WTC11 (cell line): ENCODE data around the gene COPS4.

ENCODE experiments used
- CDX4 ChIP-seq: fragments of 250-450 bp; sonication (Bioruptor Pico); IDR thresholded peaks from 2 replicates; pipeline ENCODE4 v1.9.0; 2021; ENCODE audit warnings: moderate library complexity, mild to moderate bottlenecking, inconsistent platforms, borderline replicate concordance
- CREB1 ChIP-seq: sonication (generic); formaldehyde crosslinking; IDR thresholded peaks from 2 replicates; pipeline ENCODE4 v1.8.0; 2023; ENCODE audit warnings: mild to moderate bottlenecking, missing genetic modification reagents
- CREM ChIP-seq: sonication (generic); formaldehyde crosslinking; IDR thresholded peaks from 2 replicates; pipeline ENCODE4 v1.8.1; 2022; ENCODE audit warnings: mild to moderate bottlenecking, missing genetic modification reagents, moderate library complexity
- EMX1 ChIP-seq: fragments of 250-450 bp; sonication (Bioruptor Pico); IDR thresholded peaks from 2 replicates; pipeline ENCODE4 v1.8.0; 2021; ENCODE audit warnings: mild to moderate bottlenecking
- FOXJ3 ChIP-seq: sonication (generic); formaldehyde crosslinking; IDR thresholded peaks from 2 replicates; pipeline ENCODE4 v1.9.0; 2021; ENCODE audit warnings: missing genetic modification reagents, mild to moderate bottlenecking, borderline replicate concordance
- JUN ChIP-seq: sonication (generic); formaldehyde crosslinking; IDR thresholded peaks from 2 replicates; pipeline ENCODE4 v1.8.0; 2023; ENCODE audit warnings: mild to moderate bottlenecking, missing genetic modification reagents
- MAX ChIP-seq: sonication (generic); formaldehyde crosslinking; IDR thresholded peaks from 2 replicates; pipeline ENCODE4 v1.8.0; 2022; ENCODE audit warnings: mild to moderate bottlenecking, missing genetic modification reagents
- PRDM15 ChIP-seq: sonication (generic); formaldehyde crosslinking; IDR thresholded peaks from 2 replicates; pipeline ENCODE4 v1.8.0; 2022; ENCODE audit warnings: missing genetic modification reagents
- RORB ChIP-seq: fragments of 250-450 bp; sonication (Bioruptor Pico); IDR thresholded peaks from 2 replicates; pipeline ENCODE4 v1.9.0; 2021; ENCODE audit warnings: mild to moderate bottlenecking
- TEAD4 ChIP-seq: sonication (generic); formaldehyde crosslinking; IDR thresholded peaks from 2 replicates; pipeline ENCODE4 v1.8.0; 2022; ENCODE audit warnings: mild to moderate bottlenecking, missing genetic modification reagents
- ZNF121 ChIP-seq: sonication (generic); formaldehyde crosslinking; IDR thresholded peaks from 2 replicates; pipeline ENCODE4 v1.8.0; 2023; ENCODE audit warnings: missing genetic modification reagents
- ZNF232 ChIP-seq: sonication (generic); formaldehyde crosslinking; IDR thresholded peaks from 2 replicates; pipeline ENCODE4 v1.8.0; 2022; ENCODE audit warnings: mild to moderate bottlenecking, missing genetic modification reagents
- TF ChIP-seq, protein P1 (sequence below): fragments of 200-600 bp; IDR thresholded peaks from 2 replicates; pipeline ENCODE4 v1.8.0; 2022; ENCODE audit warnings: antibody characterized with exemption
- TF ChIP-seq, protein P2 (sequence below): sonication (generic); formaldehyde crosslinking; IDR thresholded peaks from 2 replicates; pipeline ENCODE4 v1.8.1; 2023; ENCODE audit warnings: mild to moderate bottlenecking, missing genetic modification reagents, borderline replicate concordance

DNA sequence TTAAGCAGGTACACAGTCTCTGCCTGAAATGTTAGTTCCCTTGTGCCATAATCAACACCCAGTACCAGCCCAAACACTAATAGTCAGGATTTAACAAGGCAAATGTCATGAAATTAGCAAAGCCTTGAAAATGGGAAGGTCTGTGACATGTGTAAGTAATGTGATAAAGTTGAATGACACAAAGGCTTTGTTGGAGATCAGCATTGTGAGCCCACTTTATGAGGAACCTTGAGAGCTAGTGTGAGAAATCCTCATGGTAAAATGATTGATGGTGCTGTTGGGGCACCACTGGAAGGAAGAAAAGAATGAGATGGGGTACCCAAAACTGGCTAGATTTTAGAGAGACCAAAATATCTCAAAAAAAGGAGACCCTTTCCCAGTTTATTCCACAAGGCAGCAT is 21.1 kb upstream of the COPS4 start:
- TF ChIP-seq JUN (CRISPR knock-in tag): no peak
- no peak for TF ChIP-seq CREB1 (CRISPR knock-in tag)
- TF ChIP-seq EMX1 (CRISPR knock-in tag): no peak
- no peak for TF ChIP-seq FOXJ3
- TF ChIP-seq, protein P1, sequence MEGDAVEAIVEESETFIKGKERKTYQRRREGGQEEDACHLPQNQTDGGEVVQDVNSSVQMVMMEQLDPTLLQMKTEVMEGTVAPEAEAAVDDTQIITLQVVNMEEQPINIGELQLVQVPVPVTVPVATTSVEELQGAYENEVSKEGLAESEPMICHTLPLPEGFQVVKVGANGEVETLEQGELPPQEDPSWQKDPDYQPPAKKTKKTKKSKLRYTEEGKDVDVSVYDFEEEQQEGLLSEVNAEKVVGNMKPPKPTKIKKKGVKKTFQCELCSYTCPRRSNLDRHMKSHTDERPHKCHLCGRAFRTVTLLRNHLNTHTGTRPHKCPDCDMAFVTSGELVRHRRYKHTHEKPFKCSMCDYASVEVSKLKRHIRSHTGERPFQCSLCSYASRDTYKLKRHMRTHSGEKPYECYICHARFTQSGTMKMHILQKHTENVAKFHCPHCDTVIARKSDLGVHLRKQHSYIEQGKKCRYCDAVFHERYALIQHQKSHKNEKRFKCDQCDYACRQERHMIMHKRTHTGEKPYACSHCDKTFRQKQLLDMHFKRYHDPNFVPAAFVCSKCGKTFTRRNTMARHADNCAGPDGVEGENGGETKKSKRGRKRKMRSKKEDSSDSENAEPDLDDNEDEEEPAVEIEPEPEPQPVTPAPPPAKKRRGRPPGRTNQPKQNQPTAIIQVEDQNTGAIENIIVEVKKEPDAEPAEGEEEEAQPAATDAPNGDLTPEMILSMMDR: no peak
- no peak for TF ChIP-seq MAX (CRISPR knock-in tag)
- no peak for TF ChIP-seq TEAD4 (CRISPR knock-in tag)
- TF ChIP-seq PRDM15: no peak
- TF ChIP-seq CDX4 (CRISPR knock-in tag): no peak
- no peak for TF ChIP-seq ZNF232
- no peak for TF ChIP-seq RORB
- no peak for TF ChIP-seq ZNF121 (CRISPR knock-in tag)
- TF ChIP-seq, protein P2, sequence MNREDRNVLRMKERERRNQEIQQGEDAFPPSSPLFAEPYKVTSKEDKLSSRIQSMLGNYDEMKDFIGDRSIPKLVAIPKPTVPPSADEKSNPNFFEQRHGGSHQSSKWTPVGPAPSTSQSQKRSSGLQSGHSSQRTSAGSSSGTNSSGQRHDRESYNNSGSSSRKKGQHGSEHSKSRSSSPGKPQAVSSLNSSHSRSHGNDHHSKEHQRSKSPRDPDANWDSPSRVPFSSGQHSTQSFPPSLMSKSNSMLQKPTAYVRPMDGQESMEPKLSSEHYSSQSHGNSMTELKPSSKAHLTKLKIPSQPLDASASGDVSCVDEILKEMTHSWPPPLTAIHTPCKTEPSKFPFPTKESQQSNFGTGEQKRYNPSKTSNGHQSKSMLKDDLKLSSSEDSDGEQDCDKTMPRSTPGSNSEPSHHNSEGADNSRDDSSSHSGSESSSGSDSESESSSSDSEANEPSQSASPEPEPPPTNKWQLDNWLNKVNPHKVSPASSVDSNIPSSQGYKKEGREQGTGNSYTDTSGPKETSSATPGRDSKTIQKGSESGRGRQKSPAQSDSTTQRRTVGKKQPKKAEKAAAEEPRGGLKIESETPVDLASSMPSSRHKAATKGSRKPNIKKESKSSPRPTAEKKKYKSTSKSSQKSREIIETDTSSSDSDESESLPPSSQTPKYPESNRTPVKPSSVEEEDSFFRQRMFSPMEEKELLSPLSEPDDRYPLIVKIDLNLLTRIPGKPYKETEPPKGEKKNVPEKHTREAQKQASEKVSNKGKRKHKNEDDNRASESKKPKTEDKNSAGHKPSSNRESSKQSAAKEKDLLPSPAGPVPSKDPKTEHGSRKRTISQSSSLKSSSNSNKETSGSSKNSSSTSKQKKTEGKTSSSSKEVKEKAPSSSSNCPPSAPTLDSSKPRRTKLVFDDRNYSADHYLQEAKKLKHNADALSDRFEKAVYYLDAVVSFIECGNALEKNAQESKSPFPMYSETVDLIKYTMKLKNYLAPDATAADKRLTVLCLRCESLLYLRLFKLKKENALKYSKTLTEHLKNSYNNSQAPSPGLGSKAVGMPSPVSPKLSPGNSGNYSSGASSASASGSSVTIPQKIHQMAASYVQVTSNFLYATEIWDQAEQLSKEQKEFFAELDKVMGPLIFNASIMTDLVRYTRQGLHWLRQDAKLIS (CRISPR knock-in tag): no peak
- no peak for TF ChIP-seq CREM
